HepG2 (cell line): ENCODE measurements around the gene PRKCG. TPM values are rescaled to one million over a fixed set of nuclear protein-coding genes. Genes with fewer than 3 reads are reported as not detected.

Experiments used
- EZH2 ChIP-seq: conservative IDR thresholded peaks from 2 replicates; pipeline ENCODE4 v1.6.1; 2012; ENCODE audit warnings: mild to moderate bottlenecking, low read depth, low read length, moderate library complexity
- KAT8 ChIP-seq: IDR thresholded peaks from 2 replicates; pipeline ENCODE4 v1.6.1; 2016; ENCODE audit warnings: missing genetic modification reagents, missing compliant biosample characterization
- ZMAT3 ChIP-seq: sonication (generic); formaldehyde crosslinking; conservative IDR thresholded peaks from 2 replicates; pipeline ENCODE4 v1.7.0; 2021; ENCODE audit warnings: missing genetic modification reagents
- polyA plus RNA-seq, 8 experiments: library from polyadenylated mRNA; depleted of rRNA in 3 of 8; stranded (reverse) in 7 of 8; unstranded in 1 of 8; fragments of >200 nt; fragmentation: Illumina TruSeq in 4 of 8; extraction: Trizol in 4 of 8; gene quantifications; 2 replicates each; pipeline versions ENCODE4 v1.2.1 to v1.2.3, GENCODE V29; 2011 to 2016; ENCODE audit warnings: low read depth in 4 of 8, missing spikeins in 1 of 8, mixed read lengths in 1 of 8; ENCODE audit not compliant: insufficient read depth in 1 of 8
- total RNA-seq, 5 experiments: library from RNA; depleted of rRNA; stranded (reverse); fragments of >200 nt; fragmentation: Illumina TruSeq; extraction: Trizol; gene quantifications; 2 replicates each; pipeline ENCODE4 v1.2.3, GENCODE V29; 2016; ENCODE audit warnings: low read depth in 1 of 5
- TF ChIP-seq, protein P1 (sequence below): sonication (generic); formaldehyde crosslinking; IDR thresholded peaks from 2 replicates; pipeline ENCODE4 v1.4.0; 2020; ENCODE audit warnings: low read depth, missing genetic modification reagents
- TF ChIP-seq, protein P2 (sequence below): sonication (generic); formaldehyde crosslinking; IDR thresholded peaks from 2 replicates; pipeline ENCODE4 v1.4.0; 2020; ENCODE audit warnings: mild to moderate bottlenecking, missing genetic modification reagents
- TF ChIP-seq, protein P3 (sequence below): sonication (generic); formaldehyde crosslinking; IDR thresholded peaks from 2 replicates; pipeline ENCODE4 v1.8.1; 2022; ENCODE audit warnings: mild to moderate bottlenecking, missing genetic modification reagents
- TF ChIP-seq, protein P4 (sequence below), 2 experiments: fragments of 450-650 bp in 1 of 2; sonication (generic) in 1 of 2; formaldehyde crosslinking; IDR thresholded peaks; 2 replicates each; pipeline versions ENCODE4 v1.5.0 to v1.8.0; 2020 to 2022; ENCODE audit warnings: mild to moderate bottlenecking in 1 of 2, missing genetic modification reagents in 1 of 2
- TF ChIP-seq, protein P5 (sequence below): sonication (generic); formaldehyde crosslinking; IDR thresholded peaks from 2 replicates; pipeline ENCODE4 v1.4.0; 2020; ENCODE audit warnings: missing genetic modification reagents

The PRKCG gene
- total and polyA plus RNA-seq, 2 of the 13 experiments (the other 11 are each of a cell fraction or from before 2014, with no cell fraction given): 0.02 to 0.03 TPM

DNA sequence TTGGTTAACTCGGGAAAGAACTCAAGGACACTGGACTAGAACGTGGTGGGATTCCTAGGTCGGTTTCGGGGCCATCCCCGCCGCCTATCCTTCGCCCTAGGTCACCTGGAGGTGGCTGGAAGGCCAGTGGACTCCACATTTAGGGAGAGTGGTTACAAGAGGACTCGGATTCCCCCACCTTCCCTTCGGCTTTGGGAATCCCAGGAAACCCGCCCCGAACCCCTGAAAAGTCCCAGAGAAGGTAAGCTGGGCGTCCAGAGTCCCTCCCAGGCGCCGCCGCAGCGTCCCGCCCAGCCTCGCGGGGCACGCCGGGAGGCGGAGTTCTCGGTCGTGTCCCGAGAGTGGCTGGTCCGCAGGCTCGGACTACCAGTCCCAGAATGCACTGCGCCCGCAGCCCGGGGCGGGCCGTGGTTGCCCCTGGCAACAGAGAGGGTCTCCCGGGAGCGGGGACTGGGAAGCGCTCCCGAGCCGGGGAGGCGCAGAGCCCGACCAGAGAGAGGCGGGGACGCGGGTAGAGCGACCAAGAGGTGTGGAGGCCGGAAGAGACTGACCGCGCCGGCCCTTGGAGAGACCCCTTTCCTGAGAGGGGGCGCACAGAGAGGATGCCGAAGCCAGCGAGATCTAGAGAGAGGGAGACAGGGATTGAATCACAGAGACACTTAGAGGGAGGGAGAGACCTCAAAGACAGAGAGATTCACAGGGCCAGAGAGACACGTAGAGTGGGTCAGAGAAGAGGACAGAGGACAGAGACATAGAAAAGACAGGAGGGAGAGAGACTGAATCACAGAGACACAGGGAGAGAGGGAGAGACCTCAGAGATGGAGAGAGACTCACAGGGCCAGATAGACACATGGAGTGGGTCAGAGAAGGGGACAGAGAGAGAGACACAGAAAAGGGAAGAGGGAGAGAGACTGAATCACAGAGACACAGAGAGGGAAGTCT, 2.6 kb upstream of the PRKCG start (continued):
- TF ChIP-seq, protein P1, sequence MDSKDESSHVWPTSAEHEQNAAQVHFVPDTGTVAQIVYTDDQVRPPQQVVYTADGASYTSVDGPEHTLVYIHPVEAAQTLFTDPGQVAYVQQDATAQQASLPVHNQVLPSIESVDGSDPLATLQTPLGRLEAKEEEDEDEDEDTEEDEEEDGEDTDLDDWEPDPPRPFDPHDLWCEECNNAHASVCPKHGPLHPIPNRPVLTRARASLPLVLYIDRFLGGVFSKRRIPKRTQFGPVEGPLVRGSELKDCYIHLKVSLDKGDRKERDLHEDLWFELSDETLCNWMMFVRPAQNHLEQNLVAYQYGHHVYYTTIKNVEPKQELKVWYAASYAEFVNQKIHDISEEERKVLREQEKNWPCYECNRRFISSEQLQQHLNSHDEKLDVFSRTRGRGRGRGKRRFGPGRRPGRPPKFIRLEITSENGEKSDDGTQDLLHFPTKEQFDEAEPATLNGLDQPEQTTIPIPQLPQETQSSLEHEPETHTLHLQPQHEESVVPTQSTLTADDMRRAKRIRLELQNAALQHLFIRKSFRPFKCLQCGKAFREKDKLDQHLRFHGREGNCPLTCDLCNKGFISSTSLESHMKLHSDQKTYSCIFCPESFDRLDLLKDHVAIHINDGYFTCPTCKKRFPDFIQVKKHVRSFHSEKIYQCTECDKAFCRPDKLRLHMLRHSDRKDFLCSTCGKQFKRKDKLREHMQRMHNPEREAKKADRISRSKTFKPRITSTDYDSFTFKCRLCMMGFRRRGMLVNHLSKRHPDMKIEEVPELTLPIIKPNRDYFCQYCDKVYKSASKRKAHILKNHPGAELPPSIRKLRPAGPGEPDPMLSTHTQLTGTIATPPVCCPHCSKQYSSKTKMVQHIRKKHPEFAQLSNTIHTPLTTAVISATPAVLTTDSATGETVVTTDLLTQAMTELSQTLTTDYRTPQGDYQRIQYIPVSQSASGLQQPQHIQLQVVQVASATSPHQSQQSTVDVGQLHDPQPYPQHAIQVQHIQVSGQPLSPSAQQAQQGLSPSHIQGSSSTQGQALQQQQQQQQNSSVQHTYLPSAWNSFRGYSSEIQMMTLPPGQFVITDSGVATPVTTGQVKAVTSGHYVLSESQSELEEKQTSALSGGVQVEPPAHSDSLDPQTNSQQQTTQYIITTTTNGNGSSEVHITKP (CRISPR knock-in tag): no peak
- TF ChIP-seq, protein P2, sequence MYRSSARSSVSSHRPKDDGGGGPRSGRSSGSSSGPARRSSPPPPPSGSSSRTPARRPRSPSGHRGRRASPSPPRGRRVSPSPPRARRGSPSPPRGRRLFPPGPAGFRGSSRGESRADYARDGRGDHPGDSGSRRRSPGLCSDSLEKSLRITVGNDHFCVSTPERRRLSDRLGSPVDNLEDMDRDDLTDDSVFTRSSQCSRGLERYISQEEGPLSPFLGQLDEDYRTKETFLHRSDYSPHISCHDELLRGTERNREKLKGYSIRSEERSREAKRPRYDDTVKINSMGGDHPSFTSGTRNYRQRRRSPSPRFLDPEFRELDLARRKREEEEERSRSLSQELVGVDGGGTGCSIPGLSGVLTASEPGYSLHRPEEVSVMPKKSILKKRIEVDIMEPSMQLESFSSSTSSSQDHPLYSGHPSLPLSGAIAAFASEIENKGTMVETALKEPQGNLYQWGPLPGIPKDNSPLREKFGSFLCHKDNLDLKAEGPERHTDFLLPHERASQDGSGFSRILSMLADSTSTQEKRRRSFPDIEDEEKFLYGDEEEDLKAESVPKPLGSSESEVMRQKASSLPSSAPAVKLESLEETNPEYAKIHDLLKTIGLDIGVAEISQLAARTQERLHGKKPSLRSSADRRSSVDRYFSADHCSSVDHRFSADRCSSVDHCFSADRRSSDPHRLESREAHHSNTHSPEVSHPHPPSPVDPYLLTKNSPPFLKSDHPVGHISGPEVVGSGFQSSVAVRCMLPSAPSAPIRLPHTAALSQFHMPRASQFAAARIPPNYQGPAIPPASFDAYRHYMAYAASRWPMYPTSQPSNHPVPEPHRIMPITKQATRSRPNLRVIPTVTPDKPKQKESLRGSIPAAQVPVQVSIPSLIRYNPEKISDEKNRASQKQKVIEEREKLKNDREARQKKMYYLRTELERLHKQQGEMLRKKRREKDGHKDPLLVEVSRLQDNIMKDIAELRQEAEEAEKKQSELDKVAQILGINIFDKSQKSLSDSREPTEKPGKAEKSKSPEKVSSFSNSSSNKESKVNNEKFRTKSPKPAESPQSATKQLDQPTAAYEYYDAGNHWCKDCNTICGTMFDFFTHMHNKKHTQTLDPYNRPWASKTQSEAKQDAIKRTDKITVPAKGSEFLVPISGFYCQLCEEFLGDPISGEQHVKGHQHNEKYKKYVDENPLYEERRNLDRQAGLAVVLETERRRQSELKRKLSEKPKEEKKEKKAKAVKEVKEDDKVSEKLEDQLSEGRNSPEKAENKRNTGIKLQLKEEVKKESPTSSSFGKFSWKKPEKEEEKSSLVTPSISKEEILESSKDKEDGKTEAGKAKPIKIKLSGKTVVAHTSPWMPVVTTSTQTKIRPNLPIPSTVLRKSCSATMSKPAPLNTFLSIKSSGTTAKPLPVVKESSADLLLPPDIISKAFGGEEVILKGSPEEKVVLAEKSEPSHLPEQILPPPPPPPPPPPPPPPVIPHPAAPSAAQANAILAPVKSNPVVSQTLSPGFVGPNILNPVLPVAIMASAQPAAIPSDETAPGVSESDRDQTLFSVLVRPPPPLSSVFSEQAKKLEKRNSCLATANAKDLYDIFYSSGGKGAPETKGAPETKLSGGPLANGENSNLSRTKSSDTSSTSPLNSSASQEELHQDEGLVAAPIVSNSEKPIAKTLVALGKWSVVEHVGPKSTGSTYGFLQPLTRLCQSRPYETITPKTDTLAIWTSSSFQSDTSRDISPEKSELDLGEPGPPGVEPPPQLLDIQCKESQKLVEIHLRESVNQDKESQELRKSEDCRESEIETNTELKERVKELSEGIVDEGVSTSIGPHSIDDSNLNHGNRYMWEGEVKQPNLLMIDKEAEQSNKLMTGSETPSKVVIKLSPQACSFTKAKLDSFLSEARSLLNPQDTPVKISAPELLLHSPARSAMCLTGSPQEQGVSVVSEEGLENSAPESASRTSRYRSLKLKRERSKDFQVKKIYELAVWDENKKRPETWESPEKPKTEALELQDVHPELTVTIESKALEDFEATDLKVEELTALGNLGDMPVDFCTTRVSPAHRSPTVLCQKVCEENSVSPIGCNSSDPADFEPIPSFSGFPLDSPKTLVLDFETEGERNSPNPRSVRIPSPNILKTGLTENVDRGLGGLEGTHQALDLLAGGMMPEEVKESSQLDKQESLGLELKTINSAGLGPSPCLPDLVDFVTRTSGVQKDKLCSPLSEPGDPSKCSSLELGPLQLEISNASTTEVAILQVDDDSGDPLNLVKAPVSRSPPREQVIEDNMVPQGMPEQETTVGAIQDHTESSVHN (CRISPR knock-in tag): peak; percentile 54; the same call in 1 of the 2 replicates
- TF ChIP-seq, protein P3, sequence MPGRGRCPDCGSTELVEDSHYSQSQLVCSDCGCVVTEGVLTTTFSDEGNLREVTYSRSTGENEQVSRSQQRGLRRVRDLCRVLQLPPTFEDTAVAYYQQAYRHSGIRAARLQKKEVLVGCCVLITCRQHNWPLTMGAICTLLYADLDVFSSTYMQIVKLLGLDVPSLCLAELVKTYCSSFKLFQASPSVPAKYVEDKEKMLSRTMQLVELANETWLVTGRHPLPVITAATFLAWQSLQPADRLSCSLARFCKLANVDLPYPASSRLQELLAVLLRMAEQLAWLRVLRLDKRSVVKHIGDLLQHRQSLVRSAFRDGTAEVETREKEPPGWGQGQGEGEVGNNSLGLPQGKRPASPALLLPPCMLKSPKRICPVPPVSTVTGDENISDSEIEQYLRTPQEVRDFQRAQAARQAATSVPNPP (CRISPR knock-in tag): no peak; the same call in 1 of the 2 replicates
- TF ChIP-seq, protein P4, sequence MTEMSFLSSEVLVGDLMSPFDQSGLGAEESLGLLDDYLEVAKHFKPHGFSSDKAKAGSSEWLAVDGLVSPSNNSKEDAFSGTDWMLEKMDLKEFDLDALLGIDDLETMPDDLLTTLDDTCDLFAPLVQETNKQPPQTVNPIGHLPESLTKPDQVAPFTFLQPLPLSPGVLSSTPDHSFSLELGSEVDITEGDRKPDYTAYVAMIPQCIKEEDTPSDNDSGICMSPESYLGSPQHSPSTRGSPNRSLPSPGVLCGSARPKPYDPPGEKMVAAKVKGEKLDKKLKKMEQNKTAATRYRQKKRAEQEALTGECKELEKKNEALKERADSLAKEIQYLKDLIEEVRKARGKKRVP (CRISPR knock-in tag; IDR thresholded peaks at IDR 0.05): no peak
- peak; percentile 85 for TF ChIP-seq KAT8 (CRISPR knock-in tag)
- no peak for TF ChIP-seq EZH2
- TF ChIP-seq ZMAT3: no peak
- TF ChIP-seq, protein P5, sequence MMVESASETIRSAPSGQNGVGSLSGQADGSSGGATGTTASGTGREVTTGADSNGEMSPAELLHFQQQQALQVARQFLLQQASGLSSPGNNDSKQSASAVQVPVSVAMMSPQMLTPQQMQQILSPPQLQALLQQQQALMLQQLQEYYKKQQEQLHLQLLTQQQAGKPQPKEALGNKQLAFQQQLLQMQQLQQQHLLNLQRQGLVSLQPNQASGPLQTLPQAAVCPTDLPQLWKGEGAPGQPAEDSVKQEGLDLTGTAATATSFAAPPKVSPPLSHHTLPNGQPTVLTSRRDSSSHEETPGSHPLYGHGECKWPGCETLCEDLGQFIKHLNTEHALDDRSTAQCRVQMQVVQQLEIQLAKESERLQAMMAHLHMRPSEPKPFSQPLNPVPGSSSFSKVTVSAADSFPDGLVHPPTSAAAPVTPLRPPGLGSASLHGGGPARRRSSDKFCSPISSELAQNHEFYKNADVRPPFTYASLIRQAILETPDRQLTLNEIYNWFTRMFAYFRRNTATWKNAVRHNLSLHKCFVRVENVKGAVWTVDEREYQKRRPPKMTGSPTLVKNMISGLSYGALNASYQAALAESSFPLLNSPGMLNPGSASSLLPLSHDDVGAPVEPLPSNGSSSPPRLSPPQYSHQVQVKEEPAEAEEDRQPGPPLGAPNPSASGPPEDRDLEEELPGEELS (CRISPR knock-in tag): no peak
